GM19468 (cell line): Measurements from ENCODE around the gene CRKL.
"Not testable (repeated sequence)": the region's sequence is repeated elsewhere in the genome, so short reads cannot be mapped to it uniquely, and the experiment has no call there.

Experiments
- ATAC-seq: cut with Tn5 transposase; IDR thresholded peaks from one replicate; pipeline ENCODE4 v1.9.1; 2021; ENCODE audit warnings: mild to moderate bottlenecking, moderate library complexity, moderate number of reproducible peaks; ENCODE audit not compliant: unreplicated experiment; ENCODE audit errors: extremely low read depth

The CRKL gene

GRCh38 chr22:20965104-20965887 lies 48.1 kb downstream of the CRKL start:
- no peak for ATAC-seq

- ATAC-seq: no peak
Measured at GRCh38 chr22:20965888-20966855, 49.0 kb downstream of the CRKL start.

- no peak for ATAC-seq
Measured at GRCh38 chr22:20966883-20967696, 49.9 kb downstream of the CRKL start, which contains the start of gene AIFM3. Gene AIFM3 (plus strand): TSS chr22:20967255. CDS start chr22:20967945, 690 bp downstream.

- no peak for ATAC-seq
Measured at GRCh38 chr22:20967697-20968211, 50.5 kb downstream of the CRKL start.

GRCh38 chr22:20968281-20968977 lies 51.2 kb downstream of the CRKL start:
- ATAC-seq: no peak

- no peak for ATAC-seq
Measured at GRCh38 chr22:20970939-20971657, 53.9 kb downstream of the CRKL start.

GRCh38 chr22:20972014-20972694 lies 54.9 kb downstream of the CRKL start:
- not testable (repeated sequence) for ATAC-seq

GRCh38 chr22:20972933-20973577 lies 55.8 kb downstream of the CRKL start:
- no peak for ATAC-seq

- no peak for ATAC-seq
Measured at GRCh38 chr22:20973634-20974286, 56.6 kb downstream of the CRKL start.

GRCh38 chr22:20974336-20974955 lies 57.2 kb downstream of the CRKL start:
- no peak for ATAC-seq

- no peak for ATAC-seq
Measured at GRCh38 chr22:20975541-20976290, 58.5 kb downstream of the CRKL start.

- no peak for ATAC-seq
Measured at GRCh38 chr22:20976291-20976877, 59.2 kb downstream of the CRKL start.

- ATAC-seq: no peak
Measured at GRCh38 chr22:20977019-20977418, 59.8 kb downstream of the CRKL start.

GRCh38 chr22:20977516-20978170 lies 60.4 kb downstream of the CRKL start:
- no peak for ATAC-seq

- no peak for ATAC-seq
Measured at GRCh38 chr22:20978419-20978818, 61.2 kb downstream of the CRKL start.
